GM12891 (cell line): ENCODE measurements around the gene PCDHA7.
"Not testable (repeated sequence)": the region's sequence is repeated elsewhere in the genome, so short reads cannot be mapped to it uniquely, and the experiment has no call there.

Experiments
- DNase-seq: peaks from one replicate; pipeline ENCODE4 v3.0.0; 2011; ENCODE audit warnings: low spot score; ENCODE audit not compliant: insufficient read length
- FAIRE-seq: peaks from 2 replicates; lab custom pipeline; 2011; peaks lifted over from hg19 to GRCh38; lab: Jason Lieb, UNC
- PAX5 ChIP-seq: IDR thresholded peaks from 2 replicates; pipeline ENCODE4 v1.6.1; 2011; ENCODE audit warnings: low read length, moderate library complexity, mild to moderate bottlenecking; ENCODE audit not compliant: insufficient read depth, severe bottlenecking
- POLR2A ChIP-seq: IDR thresholded peaks from 2 replicates; pipeline ENCODE4 v1.6.1; 2011; ENCODE audit warnings: low read depth, low read length, control low read depth
- POLR2AphosphoS5 ChIP-seq: IDR thresholded peaks from 2 replicates; pipeline ENCODE4 v1.6.1; 2011; ENCODE audit warnings: low read depth, low read length, control low read depth
- POU2F2 ChIP-seq: IDR thresholded peaks from 2 replicates; pipeline ENCODE4 v1.6.1; 2011; ENCODE audit warnings: low read depth, mild to moderate bottlenecking, control low read depth, low read length, moderate library complexity
- SPI1 ChIP-seq: IDR thresholded peaks from 2 replicates; pipeline ENCODE4 v1.6.1; 2011; ENCODE audit warnings: low read depth, low read length, control low read depth
- TAF1 ChIP-seq: IDR thresholded peaks from 2 replicates; pipeline ENCODE4 v1.6.1; 2011; ENCODE audit warnings: low read depth, low read length, control low read depth

The PCDHA7 gene

DNA sequence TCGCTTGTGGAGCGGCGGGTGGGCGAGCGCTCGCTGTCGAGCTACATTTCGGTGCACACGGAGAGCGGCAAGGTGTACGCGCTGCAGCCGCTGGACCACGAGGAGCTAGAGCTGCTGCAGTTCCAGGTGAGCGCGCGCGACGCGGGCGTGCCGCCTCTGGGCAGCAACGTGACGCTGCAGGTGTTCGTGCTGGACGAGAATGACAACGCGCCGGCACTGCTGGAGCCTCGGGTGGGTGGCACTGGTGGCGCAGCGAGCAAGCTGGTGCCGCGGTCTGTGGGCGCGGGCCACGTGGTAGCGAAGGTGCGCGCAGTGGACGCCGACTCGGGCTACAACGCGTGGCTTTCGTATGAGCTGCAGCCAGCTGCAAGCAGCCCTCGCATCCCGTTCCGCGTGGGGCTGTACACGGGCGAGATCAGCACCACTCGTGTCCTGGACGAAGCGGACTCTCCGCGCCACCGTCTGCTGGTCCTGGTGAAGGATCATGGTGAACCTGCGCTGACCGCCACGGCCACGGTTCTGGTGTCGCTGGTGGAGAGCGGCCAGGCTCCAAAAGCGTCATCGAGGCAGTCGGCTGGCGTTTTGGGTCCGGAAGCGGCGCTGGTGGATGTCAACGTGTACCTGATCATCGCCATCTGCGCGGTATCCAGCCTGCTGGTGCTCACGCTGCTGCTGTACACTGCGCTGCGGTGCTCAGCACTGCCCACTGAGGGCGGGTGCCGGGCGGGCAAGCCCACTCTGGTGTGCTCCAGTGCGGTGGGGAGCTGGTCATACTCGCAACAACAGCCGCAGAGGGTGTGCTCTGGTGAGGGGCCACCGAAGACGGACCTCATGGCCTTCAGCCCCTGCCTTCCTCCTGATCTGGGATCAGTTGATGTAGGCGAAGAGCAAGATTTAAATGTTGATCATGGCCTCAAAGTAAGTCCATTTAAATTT lies 9.0 kb downstream of the PCDHA7 start:
- DNase-seq (no peak), FAIRE-seq (no peak)
- TF ChIP-seq POLR2A (no peak), POLR2AphosphoS5 (no peak), TAF1 (no peak), SPI1 (no peak), PAX5 (no peak), POU2F2 (no peak)

DNA sequence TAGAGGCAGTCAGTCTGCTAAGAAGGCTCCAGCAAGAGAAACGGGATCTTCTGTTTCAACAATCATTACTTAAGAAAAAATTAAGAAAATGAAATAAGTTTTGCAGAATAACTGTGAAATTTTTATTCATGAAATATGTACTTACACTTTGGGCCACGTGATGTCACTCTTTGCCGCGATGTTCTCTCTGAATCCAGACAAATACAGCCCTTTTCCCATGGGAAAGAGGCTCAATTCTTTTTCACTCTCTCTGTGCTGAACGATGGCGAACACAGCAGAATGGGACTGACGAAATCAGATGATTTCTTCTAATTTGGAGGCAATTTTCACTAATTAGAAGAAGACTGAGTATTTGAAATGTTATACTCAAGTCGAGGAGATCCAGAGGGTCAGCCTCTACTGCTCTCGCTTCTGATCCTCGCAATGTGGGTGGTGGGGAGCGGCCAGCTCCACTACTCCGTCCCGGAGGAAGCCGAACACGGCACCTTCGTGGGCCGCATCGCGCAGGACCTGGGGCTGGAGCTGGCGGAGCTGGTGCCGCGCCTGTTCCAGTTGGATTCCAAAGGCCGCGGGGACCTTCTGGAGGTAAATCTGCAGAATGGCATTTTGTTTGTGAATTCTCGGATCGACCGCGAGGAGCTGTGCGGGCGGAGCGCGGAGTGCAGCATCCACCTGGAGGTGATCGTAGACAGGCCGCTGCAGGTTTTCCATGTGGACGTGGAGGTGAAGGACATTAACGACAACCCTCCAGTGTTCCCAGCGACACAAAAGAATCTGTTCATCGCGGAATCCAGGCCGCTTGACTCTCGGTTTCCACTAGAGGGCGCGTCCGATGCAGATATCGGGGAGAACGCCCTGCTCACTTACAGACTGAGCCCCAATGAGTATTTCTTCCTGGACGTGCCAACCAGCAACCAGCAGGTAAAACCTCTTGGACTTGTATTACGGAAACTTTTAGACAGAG lies 14.4 kb downstream of the PCDHA7 start, which contains the start of gene PCDHA9:
Gene PCDHA9 (plus strand): TSS at position 244 of the 964 bp plus-strand sequence. CDS start 114 bp downstream, at position 358.
- DNase-seq, FAIRE-seq: not testable (repeated sequence)

DNA sequence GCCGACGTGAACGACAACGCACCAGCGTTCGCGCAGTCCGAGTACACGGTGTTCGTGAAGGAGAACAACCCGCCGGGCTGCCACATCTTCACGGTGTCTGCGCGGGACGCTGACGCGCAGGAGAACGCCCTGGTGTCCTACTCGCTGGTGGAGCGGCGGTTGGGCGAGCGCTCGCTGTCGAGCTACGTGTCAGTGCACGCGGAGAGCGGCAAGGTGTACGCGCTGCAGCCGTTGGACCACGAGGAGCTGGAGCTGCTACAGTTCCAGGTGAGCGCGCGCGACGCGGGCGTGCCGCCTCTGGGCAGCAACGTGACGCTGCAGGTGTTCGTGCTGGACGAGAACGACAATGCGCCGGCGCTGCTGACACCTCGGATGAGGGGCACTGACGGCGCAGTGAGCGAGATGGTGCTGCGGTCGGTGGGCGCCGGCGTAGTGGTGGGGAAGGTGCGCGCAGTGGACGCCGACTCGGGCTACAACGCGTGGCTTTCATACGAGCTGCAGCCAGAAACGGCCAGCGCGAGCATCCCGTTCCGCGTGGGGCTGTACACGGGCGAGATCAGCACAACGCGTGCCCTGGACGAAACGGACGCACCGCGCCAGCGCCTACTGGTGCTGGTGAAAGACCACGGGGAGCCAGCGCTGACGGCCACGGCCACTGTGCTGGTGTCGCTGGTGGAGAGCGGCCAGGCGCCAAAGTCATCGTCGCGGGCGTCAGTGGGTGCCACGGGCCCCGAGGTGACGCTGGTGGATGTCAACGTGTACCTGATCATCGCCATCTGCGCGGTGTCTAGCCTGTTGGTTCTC lies 16.0 kb downstream of the PCDHA7 start:
- not testable (repeated sequence) for FAIRE-seq, DNase-seq

DNA sequence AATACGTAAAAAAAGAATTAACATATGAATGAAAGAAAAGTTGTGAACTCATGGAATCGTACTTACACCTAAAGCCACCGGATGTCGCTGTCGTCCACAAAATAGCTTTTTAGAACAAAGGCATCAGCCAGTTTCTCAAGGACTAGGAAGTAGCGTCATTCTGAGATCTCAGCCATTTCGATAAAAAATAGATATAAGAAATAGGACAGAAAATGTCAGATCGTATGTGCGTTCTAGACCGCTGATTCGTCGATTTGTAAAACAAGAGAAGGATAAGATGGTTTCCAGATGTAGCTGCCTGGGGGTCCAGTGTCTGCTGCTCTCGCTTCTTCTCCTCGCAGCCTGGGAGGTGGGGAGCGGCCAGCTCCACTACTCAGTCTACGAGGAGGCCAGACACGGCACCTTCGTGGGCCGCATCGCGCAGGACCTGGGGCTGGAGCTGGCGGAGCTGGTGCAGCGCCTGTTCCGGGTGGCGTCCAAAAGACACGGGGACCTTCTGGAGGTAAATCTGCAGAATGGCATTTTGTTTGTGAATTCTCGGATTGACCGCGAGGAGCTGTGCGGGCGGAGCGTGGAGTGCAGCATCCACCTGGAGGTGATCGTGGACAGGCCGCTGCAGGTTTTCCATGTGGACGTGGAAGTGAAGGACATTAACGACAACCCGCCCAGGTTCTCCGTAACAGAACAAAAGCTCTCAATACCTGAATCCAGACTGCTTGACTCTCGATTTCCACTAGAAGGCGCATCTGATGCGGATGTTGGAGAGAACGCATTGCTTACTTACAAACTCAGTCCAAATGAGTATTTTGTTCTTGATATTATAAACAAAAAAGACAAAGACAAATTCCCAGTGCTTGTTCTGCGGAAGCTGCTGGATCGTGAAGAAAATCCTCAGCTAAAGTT lies 22.0 kb downstream of the PCDHA7 start, which contains the start of gene PCDHA10:
Gene PCDHA10 (plus strand): TSS at position 126 of the 903 bp plus-strand sequence. CDS start 152 bp downstream, at position 278.
- TF ChIP-seq POU2F2 (no peak), POLR2AphosphoS5 (no peak), POLR2A (no peak), TAF1 (no peak), PAX5 (no peak), SPI1 (no peak)
- DNase-seq (no peak), FAIRE-seq (no peak)

DNA sequence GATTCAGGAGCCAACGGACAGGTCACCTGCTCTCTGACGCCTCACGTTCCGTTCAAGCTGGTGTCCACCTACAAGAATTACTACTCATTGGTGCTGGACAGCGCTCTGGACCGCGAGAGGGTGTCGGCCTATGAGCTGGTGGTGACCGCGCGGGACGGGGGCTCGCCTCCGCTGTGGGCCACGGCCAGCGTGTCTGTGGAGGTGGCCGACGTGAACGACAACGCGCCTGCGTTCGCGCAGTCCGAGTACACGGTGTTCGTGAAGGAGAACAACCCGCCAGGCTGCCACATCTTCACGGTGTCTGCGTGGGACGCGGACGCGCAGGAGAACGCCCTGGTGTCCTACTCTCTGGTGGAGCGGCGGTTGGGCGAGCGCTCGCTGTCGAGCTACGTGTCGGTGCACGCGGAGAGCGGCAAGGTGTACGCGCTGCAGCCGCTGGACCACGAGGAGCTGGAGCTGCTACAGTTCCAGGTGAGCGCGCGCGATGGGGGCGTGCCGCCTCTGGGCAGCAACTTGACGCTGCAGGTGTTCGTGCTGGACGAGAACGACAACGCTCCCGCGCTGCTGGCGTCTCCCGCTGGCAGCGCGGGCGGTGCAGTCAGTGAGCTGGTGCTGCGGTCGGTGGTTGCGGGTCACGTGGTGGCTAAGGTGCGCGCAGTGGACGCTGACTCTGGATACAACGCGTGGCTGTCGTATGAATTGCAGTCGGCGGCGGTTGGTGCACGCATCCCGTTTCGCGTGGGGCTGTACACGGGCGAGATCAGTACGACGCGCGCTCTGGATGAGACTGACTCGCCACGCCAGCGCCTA lies 23.3 kb downstream of the PCDHA7 start:
- no peak for DNase-seq
- TF ChIP-seq POLR2AphosphoS5 (no peak), SPI1 (no peak), TAF1 (no peak), POU2F2 (no peak), POLR2A (no peak), PAX5 (no peak)
- no peak for FAIRE-seq

DNA sequence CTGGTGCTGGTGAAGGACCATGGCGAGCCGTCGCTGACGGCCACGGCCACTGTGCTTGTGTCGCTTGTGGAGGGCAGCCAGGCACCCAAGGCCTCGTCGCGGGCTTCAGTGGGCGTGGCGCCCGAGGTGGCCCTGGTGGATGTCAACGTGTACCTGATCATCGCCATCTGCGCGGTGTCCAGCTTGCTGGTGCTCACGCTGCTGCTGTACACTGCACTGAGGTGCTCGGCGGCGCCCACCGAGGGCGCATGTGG lies 23.8 kb downstream of the PCDHA7 start:
- DNase-seq: no peak
- FAIRE-seq: no peak
- TF ChIP-seq SPI1 (no peak), POLR2AphosphoS5 (no peak), TAF1 (no peak), POLR2A (no peak), PAX5 (no peak), POU2F2 (no peak)

DNA sequence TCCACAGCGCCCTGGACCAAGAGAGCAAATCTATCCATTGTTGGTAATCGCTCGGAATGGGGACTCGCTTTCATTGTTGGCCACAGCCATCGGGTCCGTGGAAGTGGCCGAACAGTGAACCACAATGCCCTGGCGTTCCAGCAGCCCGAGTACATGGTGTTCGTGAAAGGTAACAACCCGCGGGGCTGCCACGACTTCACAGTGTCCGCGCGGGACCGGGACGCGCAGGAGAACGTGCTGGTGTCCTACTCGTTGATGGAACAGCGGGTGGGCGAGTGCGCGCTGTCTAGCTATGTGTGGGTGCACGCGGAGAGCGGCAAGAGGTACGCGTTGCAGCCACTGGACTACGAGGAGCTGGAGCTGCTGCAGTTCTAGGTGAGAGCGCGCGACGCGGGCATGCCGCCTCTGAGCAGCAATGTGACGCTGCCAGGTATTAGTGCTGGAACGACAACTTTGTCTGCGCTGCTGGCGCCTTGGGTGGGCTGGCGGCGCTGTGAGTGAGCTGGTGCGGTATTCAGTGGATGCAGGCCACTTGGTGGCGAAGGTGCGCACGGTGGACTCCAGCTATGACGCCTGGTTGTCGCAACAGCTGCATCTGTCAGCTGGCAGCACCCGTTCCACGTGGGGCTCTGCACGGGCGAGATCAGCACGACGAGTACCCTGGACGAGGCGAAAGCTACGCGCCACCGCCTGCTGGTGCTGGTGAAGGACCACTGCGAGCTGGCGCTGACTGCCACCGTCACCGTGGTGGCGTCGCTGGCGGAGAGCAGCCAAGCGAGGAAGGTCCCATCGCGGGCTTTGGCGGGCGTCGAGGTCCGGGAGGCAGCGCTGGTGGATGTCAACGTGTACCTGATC lies 28.6 kb downstream of the PCDHA7 start:
- no peak for TF ChIP-seq PAX5
- no peak for FAIRE-seq
- DNase-seq: no peak
